Testis (tissue), 2 donors: ENCODE results near the gene LCN10.
"Not testable (repeated sequence)": the region's sequence is repeated elsewhere in the genome, so short reads cannot be mapped to it uniquely, and the experiment has no call there.

Experiments used
- POLR2A ChIP-seq: fragments of 450-650 bp; IDR thresholded peaks from one replicate; pipeline ENCODE4 v1.6.1; 2017; ENCODE audit warnings: antibody characterized with exemption, mild to moderate bottlenecking, moderate library complexity
- TF ChIP-seq, protein P1 (sequence below), 3 experiments: fragments of 450-650 bp in 2 of 3; fragments of 200-600 bp in 1 of 3; sonication (generic) in 1 of 3; IDR thresholded peaks; one replicate each; pipeline ENCODE4 v1.5.1; 2016 to 2019; ENCODE audit warnings: antibody characterized with exemption in 3 of 3, mild to moderate bottlenecking in 2 of 3, moderate library complexity in 1 of 3

DNA sequence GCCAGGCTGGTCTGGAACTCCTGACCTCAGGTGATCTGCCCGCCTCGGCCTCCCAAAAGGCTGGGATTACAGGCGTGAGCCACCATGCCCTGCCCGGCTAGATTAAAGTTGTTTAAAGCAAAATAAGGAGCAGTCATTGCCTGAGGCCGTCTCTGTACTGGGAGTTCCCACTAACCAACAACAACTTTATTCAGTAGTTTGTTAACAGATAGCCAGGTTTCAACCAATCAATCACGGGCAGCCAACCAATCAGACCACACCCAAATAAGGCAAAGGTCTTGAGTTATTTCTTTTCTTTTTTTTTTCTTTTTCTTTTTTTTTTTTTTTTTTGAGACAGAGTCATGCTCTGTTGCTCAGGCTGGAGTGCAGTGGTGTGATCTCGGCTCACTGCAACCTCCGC is 38.0 kb downstream of the LCN10 start:
- TF ChIP-seq, protein P1, sequence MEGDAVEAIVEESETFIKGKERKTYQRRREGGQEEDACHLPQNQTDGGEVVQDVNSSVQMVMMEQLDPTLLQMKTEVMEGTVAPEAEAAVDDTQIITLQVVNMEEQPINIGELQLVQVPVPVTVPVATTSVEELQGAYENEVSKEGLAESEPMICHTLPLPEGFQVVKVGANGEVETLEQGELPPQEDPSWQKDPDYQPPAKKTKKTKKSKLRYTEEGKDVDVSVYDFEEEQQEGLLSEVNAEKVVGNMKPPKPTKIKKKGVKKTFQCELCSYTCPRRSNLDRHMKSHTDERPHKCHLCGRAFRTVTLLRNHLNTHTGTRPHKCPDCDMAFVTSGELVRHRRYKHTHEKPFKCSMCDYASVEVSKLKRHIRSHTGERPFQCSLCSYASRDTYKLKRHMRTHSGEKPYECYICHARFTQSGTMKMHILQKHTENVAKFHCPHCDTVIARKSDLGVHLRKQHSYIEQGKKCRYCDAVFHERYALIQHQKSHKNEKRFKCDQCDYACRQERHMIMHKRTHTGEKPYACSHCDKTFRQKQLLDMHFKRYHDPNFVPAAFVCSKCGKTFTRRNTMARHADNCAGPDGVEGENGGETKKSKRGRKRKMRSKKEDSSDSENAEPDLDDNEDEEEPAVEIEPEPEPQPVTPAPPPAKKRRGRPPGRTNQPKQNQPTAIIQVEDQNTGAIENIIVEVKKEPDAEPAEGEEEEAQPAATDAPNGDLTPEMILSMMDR (IDR thresholded peaks at IDR 0.05): not testable (repeated sequence)
- not testable (repeated sequence) for TF ChIP-seq POLR2A
